ENCODE results near the gene OR2AE1.

OR2AE1 gene

GRCh38 chr7:99898836-99899235 is 22.0 kb upstream of the OR2AE1 start:
- TF ChIP-seq EZH2 (IDR thresholded peaks at IDR 0.05; ENCODE audit: borderline replicate concordance, low read length): no peak
- TF ChIP-seq CTCF (IDR thresholded peaks at IDR 0.05; ENCODE audit: low read length): no peak
- Histone ChIP-seq H3K9me2 (ENCODE audit: low read depth, low read length) (no peaks in the 10 kb centered on the region), H3K27me3 (ENCODE audit: insufficient read depth, low read length) (no peaks in the 10 kb centered on the region), H3K9ac (ENCODE audit: low read length) (no peak overlapping the region), H3K4me2 (ENCODE audit: low read length) (no peak overlapping the region), H3K27ac (ENCODE audit: low read depth, low read length, poor library complexity, severe bottlenecking) (no peak overlapping the region), H4K20me1 (ENCODE audit: insufficient read depth, low read length) (no peaks in the 10 kb centered on the region), H3K4me1 (ENCODE audit: insufficient read depth, low read length, severe bottlenecking) (no peaks in the 10 kb centered on the region), H2AFZ (ENCODE audit: low read length) (no peak overlapping the region), H3K4me3 (ENCODE audit: low read depth, low read length, poor library complexity, severe bottlenecking) (no peak overlapping the region), H3K36me3 (ENCODE audit: insufficient read depth, low read length) (peaks cover 43% of the 10 kb centered on the region), H3K79me2 (ENCODE audit: insufficient read depth, low read length) (no peaks in the 10 kb centered on the region), H3K9me3 (ENCODE audit: low read length) (no peaks in the 10 kb centered on the region), H3F3A (ENCODE audit: insufficient read depth, low read length) (no peaks in the 10 kb centered on the region)

- no peak for TF ChIP-seq EZH2 (IDR thresholded peaks at IDR 0.05; ENCODE audit: borderline replicate concordance, low read length)
- TF ChIP-seq CTCF (IDR thresholded peaks at IDR 0.05; ENCODE audit: low read length): no peak
- Histone ChIP-seq H3K4me1 (ENCODE audit: insufficient read depth, low read length, severe bottlenecking) (no peaks in the 10 kb centered on the region), H3K27ac (ENCODE audit: low read depth, low read length, poor library complexity, severe bottlenecking) (no peak overlapping the region), H3F3A (ENCODE audit: insufficient read depth, low read length) (no peaks in the 10 kb centered on the region), H3K4me2 (ENCODE audit: low read length) (no peak overlapping the region), H3K9me3 (ENCODE audit: low read length) (no peaks in the 10 kb centered on the region), H3K79me2 (ENCODE audit: insufficient read depth, low read length) (no peaks in the 10 kb centered on the region), H2AFZ (ENCODE audit: low read length) (no peak overlapping the region), H3K27me3 (ENCODE audit: insufficient read depth, low read length) (no peaks in the 10 kb centered on the region), H3K36me3 (ENCODE audit: insufficient read depth, low read length) (peaks cover 34% of the 10 kb centered on the region), H3K4me3 (ENCODE audit: low read depth, low read length, poor library complexity, severe bottlenecking) (no peak overlapping the region), H3K9ac (ENCODE audit: low read length) (no peak overlapping the region), H3K9me2 (ENCODE audit: low read depth, low read length) (no peaks in the 10 kb centered on the region), H4K20me1 (ENCODE audit: insufficient read depth, low read length) (no peaks in the 10 kb centered on the region)
Measured at GRCh38 chr7:99898023-99898357, 21.2 kb upstream of the OR2AE1 start.

GRCh38 chr7:99897322-99898022 is 20.6 kb upstream of the OR2AE1 start:
- Histone ChIP-seq H3K4me3 (ENCODE audit: low read depth, low read length, poor library complexity, severe bottlenecking) (no peak overlapping the region), H3K4me1 (ENCODE audit: insufficient read depth, low read length, severe bottlenecking) (no peaks in the 10 kb centered on the region), H2AFZ (ENCODE audit: low read length) (no peak overlapping the region), H3K36me3 (ENCODE audit: insufficient read depth, low read length) (peaks cover 29% of the 10 kb centered on the region), H3K4me2 (ENCODE audit: low read length) (no peak overlapping the region), H3K27me3 (ENCODE audit: insufficient read depth, low read length) (no peaks in the 10 kb centered on the region), H3K9me3 (ENCODE audit: low read length) (no peaks in the 10 kb centered on the region), H3K27ac (ENCODE audit: low read depth, low read length, poor library complexity, severe bottlenecking) (no peak overlapping the region), H3K79me2 (ENCODE audit: insufficient read depth, low read length) (no peaks in the 10 kb centered on the region), H4K20me1 (ENCODE audit: insufficient read depth, low read length) (no peaks in the 10 kb centered on the region), H3F3A (ENCODE audit: insufficient read depth, low read length) (no peaks in the 10 kb centered on the region), H3K9ac (ENCODE audit: low read length) (no peak overlapping the region), H3K9me2 (ENCODE audit: low read depth, low read length) (no peaks in the 10 kb centered on the region)
- TF ChIP-seq CTCF (IDR thresholded peaks at IDR 0.05; ENCODE audit: low read length): no peak
- no peak for TF ChIP-seq EZH2 (IDR thresholded peaks at IDR 0.05; ENCODE audit: borderline replicate concordance, low read length)

Data from OCI-LY1 (cell line).